ENCODE measurements around the gene UNC5CL. TPM values are rescaled to one million over a fixed set of nuclear protein-coding genes. Genes with fewer than 3 reads are reported as not detected.

UNC5CL gene
- total and polyA plus RNA-seq, 9 of the 15 experiments (the other 6 are each of a cell fraction or from before 2014, with no cell fraction given): 0.07 to 1.8 (median 0.62) TPM; not detected in 1

GRCh38 chr6:41043151-41043550, 4.1 kb upstream of the UNC5CL start (continued):
- no peak for TF ChIP-seq ETS2 (tag; IDR thresholded peaks at IDR 0.05; ENCODE audit: borderline replicate concordance, poor library complexity, severe bottlenecking)
- no peak for TF ChIP-seq TRIM25 (IDR thresholded peaks at IDR 0.05; ENCODE audit: borderline replicate concordance)
- no peak for TF ChIP-seq FOXJ2 (tag; IDR thresholded peaks at IDR 0.05)
- TF ChIP-seq MYNN (IDR thresholded peaks at IDR 0.05): no peak
- TF ChIP-seq MYNN (CRISPR knock-in tag; IDR thresholded peaks at IDR 0.05): no peak
- no peak for TF ChIP-seq ZKSCAN1 (IDR thresholded peaks at IDR 0.05; ENCODE audit: low read depth, low read length)
- no peak for TF ChIP-seq IRF1 (CRISPR knock-in tag; IDR thresholded peaks at IDR 0.05; ENCODE audit: borderline replicate concordance)
- no peak for TF ChIP-seq HNRNPUL1 (IDR thresholded peaks at IDR 0.05; ENCODE audit: low read length)

All from K562 (cell line).